OCI-LY7 (cell line): Measurements from ENCODE around the gene PPIB. TPM values are rescaled to one million over a fixed set of nuclear protein-coding genes. Genes with fewer than 3 reads are reported as not detected.
"Not testable (repeated sequence)": the region's sequence is repeated elsewhere in the genome, so short reads cannot be mapped to it uniquely, and the experiment has no call there.

ENCODE experiments used
- BruUV-seq: library from RNA; stranded (reverse); fragments of 400-500 nt; replicated peaks from 2 replicates; lab custom pipeline; 2021; lab: Mats Ljungman, UMichigan
- CTCF ChIA-PET: fragments of 300-600 bp; sonication (Branson Sonifier 250); formaldehyde crosslinking; loops from one replicate; lab custom pipeline; 2022; ENCODE audit warnings: antibody characterized with exemption; ENCODE audit not compliant: unreplicated experiment; lab: Charles Lee
- POLR2A ChIA-PET: fragments of 300-600 bp; sonication (Branson Sonifier 250); formaldehyde crosslinking; loops from one replicate; lab custom pipeline; 2022; ENCODE audit warnings: antibody characterized with exemption; lab: Charles Lee
- DNase-seq: peaks from one replicate; pipeline ENCODE4 v3.0.0-alpha.2; 2015; ENCODE audit warnings: low spot score
- H2AFZ ChIP-seq: fragments of 200-600 bp; sonication (generic), shearing (Covaris generic); 2 replicates; pipeline ENCODE4 v1.6.1; 2014; ENCODE audit warnings: mild to moderate bottlenecking, antibody characterized with exemption, low read length, moderate library complexity
- H3K27ac ChIP-seq: fragments of 200-600 bp; sonication (generic); 2 replicates; pipeline ENCODE4 v1.5.1; 2014; ENCODE audit warnings: mixed run types, low read depth, mild to moderate bottlenecking, moderate library complexity, low read length, inconsistent platforms; ENCODE audit not compliant: poor library complexity, severe bottlenecking
- H3K36me3 ChIP-seq: fragments of 200-600 bp; sonication (generic); 2 replicates; pipeline ENCODE4 v1.6.1; 2014; ENCODE audit warnings: mild to moderate bottlenecking, antibody characterized with exemption, low read length, moderate library complexity, mixed read lengths; ENCODE audit not compliant: insufficient read depth
- H3K4me1 ChIP-seq: fragments of 200-600 bp; sonication (generic); 2 replicates; pipeline ENCODE4 v1.5.1; 2014; ENCODE audit warnings: mild to moderate bottlenecking, low read length; ENCODE audit not compliant: insufficient read depth, poor library complexity, severe bottlenecking
- H3K4me2 ChIP-seq: fragments of 200-600 bp; sonication (generic); 2 replicates; pipeline ENCODE4 v1.6.1; 2014; ENCODE audit warnings: mild to moderate bottlenecking, low read length
- H3K4me3 ChIP-seq: fragments of 200-600 bp; sonication (generic); 2 replicates; pipeline ENCODE4 v1.5.1; 2014; ENCODE audit warnings: mild to moderate bottlenecking, low read depth, low read length; ENCODE audit not compliant: poor library complexity, severe bottlenecking
- H3K79me2 ChIP-seq: fragments of 200-600 bp; sonication (generic); 2 replicates; pipeline ENCODE4 v1.6.1; 2016; ENCODE audit warnings: low read depth, mild to moderate bottlenecking, low read length, moderate library complexity, mixed read lengths; ENCODE audit not compliant: insufficient read depth
- H3K9me2 ChIP-seq: fragments of 200-600 bp; sonication (generic); 2 replicates; pipeline ENCODE4 v1.6.1; 2016; ENCODE audit warnings: mild to moderate bottlenecking, low read length, mixed read lengths; ENCODE audit not compliant: insufficient read depth
- H3K9me3 ChIP-seq: fragments of 200-600 bp; sonication (generic); 2 replicates; pipeline ENCODE4 v1.6.1; 2014; ENCODE audit warnings: mild to moderate bottlenecking, mixed run types, low read length, mixed read lengths
- H4K20me1 ChIP-seq: fragments of 200-600 bp; sonication (generic); 2 replicates; pipeline ENCODE4 v1.6.1; 2014; ENCODE audit warnings: mild to moderate bottlenecking, antibody characterized with exemption, low read length, moderate library complexity, mixed read lengths; ENCODE audit not compliant: insufficient read depth
- CTCF ChIP-seq: fragments of 200-600 bp; sonication (generic); conservative IDR thresholded peaks from 2 replicates; pipeline ENCODE4 v1.5.1; 2014; ENCODE audit warnings: mild to moderate bottlenecking, antibody characterized with exemption, low read length, moderate library complexity, mixed read lengths
- EZH2phosphoT487 ChIP-seq: fragments of 200-600 bp; sonication (generic); IDR thresholded peaks from 2 replicates; pipeline ENCODE4 v1.6.1; 2018; ENCODE audit warnings: low read depth, borderline replicate concordance, mild to moderate bottlenecking, mixed run types, antibody characterized with exemption, low read length, moderate library complexity, mixed read lengths
- intact Hi-C: fragments of 100-400 bp; cut with micrococcal nuclease; formaldehyde crosslinking; loops from one replicate; pipeline ENCODE4 v1.10.0; 2022; ENCODE audit not compliant: unreplicated experiment
- small RNA-seq: library from RNA; depleted of rRNA; stranded (forward); fragments of <200 nt; gene quantifications from one replicate; pipeline ENCODE3, GENCODE V24; 2014
- total RNA-seq, 2 experiments: library from RNA; depleted of rRNA in 1 of 2; stranded (reverse); fragments of >200 nt in 1 of 2; shearing (Covaris generic) in 1 of 2; gene quantifications; 2 replicates each; pipeline ENCODE4 v1.2.3, GENCODE V29; 2014 to 2022

Gene PPIB
- total RNA-seq, 2 experiments from 2014 or later, result 243 to 307 TPM

- Histone ChIP-seq H3K9me3 (no peaks in the 10 kb centered on the region), H3K36me3 (peaks cover 49% of the 10 kb centered on the region), H3K4me3 (no peak overlapping the region), H2AFZ (no peak overlapping the region), H3K4me2 (peak overlapping the region; percentile 29), H3K9me2 (no peaks in the 10 kb centered on the region), H3K79me2 (peaks cover 46% of the 10 kb centered on the region; the same call in 1 of the 2 replicates), H3K27ac (no peak overlapping the region), H3K4me1 (peaks cover 16% of the 10 kb centered on the region), H4K20me1 (0 out of 2 replicates have a peak, but pooled peaks cover 4% of the 10 kb centered on the region)
- intact Hi-C loops, result no loop called here
- ChIA-PET CTCF (no interaction called here), POLR2A (interaction anchor here (0.7 to 2.7 kb wide), 8 partner anchors 8 to 50 kb away, joined by 3 to 12 read pairs (median 3); partner anchors contain the start of genes CIAO2A and SNX1)
- peak; percentile 42 for DNase-seq
- no TSS peak for BruUV-seq
- TF ChIP-seq CTCF (no peak), EZH2phosphoT487 (no peak)
Observed at GRCh38 chr15:64110950-64111678, 51.7 kb downstream of the PPIB start.

- Histone ChIP-seq H3K79me2 (peaks cover 55% of the 10 kb centered on the region), H3K4me2 (peak overlapping the region; percentile 29), H3K36me3 (peaks cover 40% of the 10 kb centered on the region), H3K4me1 (peaks cover 16% of the 10 kb centered on the region)
- POLR2A ChIA-PET, result interaction anchor here (0.7 to 2.7 kb wide), 7 partner anchors 8 to 51 kb away, joined by 3 to 12 read pairs (median 3); partner anchors contain the start of genes CIAO2A and SNX1
- intact Hi-C loops, CTCF ChIA-PET, BruUV-seq, H4K20me1 ChIP-seq, H2AFZ ChIP-seq, H3K27ac ChIP-seq, H3K9me2 ChIP-seq, H3K9me3 ChIP-seq, H3K4me3 ChIP-seq, DNase-seq: not testable (repeated sequence)
Observed at GRCh38 chr15:64110108-64110701, 52.6 kb downstream of the PPIB start.

- Histone ChIP-seq H3K4me2 (no peak overlapping the region), H3K9me2 (no peaks in the 10 kb centered on the region), H3K4me1 (peaks cover 16% of the 10 kb centered on the region), H3K4me3 (no peak overlapping the region), H3K36me3 (peaks cover 20% of the 10 kb centered on the region), H2AFZ (no peak overlapping the region), H4K20me1 (0 out of 2 replicates have a peak, but pooled peaks cover 4% of the 10 kb centered on the region), H3K9me3 (no peaks in the 10 kb centered on the region), H3K79me2 (peaks cover 81% of the 10 kb centered on the region), H3K27ac (no peak overlapping the region)
- ChIA-PET POLR2A (interaction anchor here (0.6 to 2.0 kb wide), 3 partner anchors 10 to 420 kb away, joined by 3 to 6 read pairs (median 3); no protein-coding TSS in a partner anchor), CTCF (interaction anchor here (0.6 kb wide), 1 partner anchor 805 kb away, joined by 3 read pairs; no protein-coding TSS in a partner anchor)
- BruUV-seq, result no TSS peak
- no peak for TF ChIP-seq CTCF
- no peak for TF ChIP-seq EZH2phosphoT487
- intact Hi-C loops, result no loop called here
- DNase-seq, result no peak
Observed at GRCh38 chr15:64107337-64107736, 55.5 kb downstream of the PPIB start.

Small RNAs within 50 kb of the gene (small RNA-seq; reads per million reads assigned to genes)
- gene RF00019, result not detected

Other genes starting within 250 kb of the PPIB start
- gene DAPK2, start 116.5 kb downstream of the PPIB start, total RNA-seq (2014; rRNA removed; shearing (Covaris generic)), result 0.03 and 1.2 TPM in 2 replicates
- 0.36 TPM in 1 of 2 replicates, not detected in the other for gene DAPK2, start 116.5 kb downstream of the PPIB start, total RNA-seq (2022)
- 71.6 and 84.7 TPM in 2 replicates for gene CIAO2A, start 69.2 kb downstream of the PPIB start, total RNA-seq (2014; rRNA removed; shearing (Covaris generic))
- 78.7 and 86.7 TPM in 2 replicates for gene CIAO2A, start 69.2 kb downstream of the PPIB start, total RNA-seq (2022)
- gene SNX1, start 67.0 kb downstream of the PPIB start, total RNA-seq (2014; rRNA removed; shearing (Covaris generic)), result 30.1 and 39.4 TPM in 2 replicates
- gene SNX1, start 67.0 kb downstream of the PPIB start, total RNA-seq (2022), result 126 and 129 TPM in 2 replicates
- 63.1 and 65.7 TPM in 2 replicates for gene SNX22, start 11.3 kb downstream of the PPIB start, total RNA-seq (2014; rRNA removed; shearing (Covaris generic))
- 61.6 and 68.8 TPM in 2 replicates for gene SNX22, start 11.3 kb downstream of the PPIB start, total RNA-seq (2022)
- gene CSNK1G1, start 193.2 kb upstream of the PPIB start, total RNA-seq (2014; rRNA removed; shearing (Covaris generic)), result 8.8 and 11.6 TPM in 2 replicates
- gene CSNK1G1, start 193.2 kb upstream of the PPIB start, total RNA-seq (2022), result 14.1 and 16.7 TPM in 2 replicates
- gene PCLAF, start 218.4 kb upstream of the PPIB start, total RNA-seq (2014; rRNA removed; shearing (Covaris generic)), result 49.3 TPM in 2 replicates
- 99.5 and 100 TPM in 2 replicates for gene PCLAF, start 218.4 kb upstream of the PPIB start, total RNA-seq (2022)
- 9.3 TPM in 2 replicates for gene TRIP4, start 224.8 kb upstream of the PPIB start, total RNA-seq (2014; rRNA removed; shearing (Covaris generic))
- 20.5 and 21.0 TPM in 2 replicates for gene TRIP4, start 224.8 kb upstream of the PPIB start, total RNA-seq (2022)